Pancreas (tissue), 10 donors: ENCODE data around the gene HCLS1. TPM values are rescaled to one million over a fixed set of nuclear protein-coding genes. Genes with fewer than 3 reads are reported as not detected.
"Not testable (repeated sequence)": the region's sequence is repeated elsewhere in the genome, so short reads cannot be mapped to it uniquely, and the experiment has no call there.

ENCODE experiments used
- ATAC-seq, 4 donors: fragments of 200-7000 bp; cut with Tn5 transposase; one replicate each; pipeline versions ENCODE4 v1.8.0 to v1.9.1; 2020; ENCODE audit warnings: mild to moderate bottlenecking in 4 of 4, moderate library complexity in 4 of 4
- DNase-seq, 6 donors: peaks; one replicate each; pipeline ENCODE4 v3.0.0-alpha.2; 2020
- FAIRE-seq: peaks from 2 replicates; lab custom pipeline; 2012; peaks lifted over from hg19 to GRCh38; lab: Jason Lieb, UNC
- H3K27ac ChIP-seq, 4 donors: fragments of 200-600 bp; sonication (generic); 1 replicate in 3 of 4; 2 replicates in 1 of 4; pipeline versions ENCODE4 v1.5.0 to v1.8.0; 2020
- H3K27me3 ChIP-seq, 4 donors: fragments of 200-600 bp; one replicate each; pipeline ENCODE4 v1.8.0; 2021
- H3K36me3 ChIP-seq, 3 donors: fragments of 200-600 bp; sonication (generic) in 1 of 3; one replicate each; pipeline versions ENCODE4 v1.5.0 to v1.8.0; 2020 to 2021
- H3K4me1 ChIP-seq, 3 donors: fragments of 200-600 bp; one replicate each; pipeline ENCODE4 v1.8.0; 2021
- H3K4me3 ChIP-seq, 4 donors: fragments of 200-600 bp; sonication (generic) in 2 of 4; one replicate each; pipeline versions ENCODE4 v1.5.0 to v1.8.0; 2020 to 2021
- H3K9me3 ChIP-seq, 4 donors: fragments of 200-600 bp; one replicate each; pipeline ENCODE4 v1.8.0; 2021
- CTCF ChIP-seq, 4 donors: fragments of 200-600 bp; sonication (generic) in 3 of 4; IDR thresholded peaks; one replicate each; pipeline versions ENCODE4 v1.5.0 to v1.8.0; 2021; ENCODE audit warnings: antibody characterized with exemption in 4 of 4
- WGBS, 2 donors: extraction: QIAGEN DNeasy Blood & Tissue Kit; methylation state at CpG; one replicate each; pipeline ENCODE4 v1.1.7; 2013; 5-methylcytosine and 5-hydroxymethylcytosine counted together
- intact Hi-C, 3 donors: fragments of 100-400 bp; cut with DNase I; formaldehyde crosslinking; loops; one replicate each; pipeline versions ENCODE4 v1.11.1 to v1.14.2; 2022
- polyA plus RNA-seq, 2 donors: library from polyadenylated mRNA; stranded (reverse); fragments of 200-250 nt; gene quantifications; one replicate each; pipeline ENCODE4 v1.2.3, GENCODE V29; 2013
- total RNA-seq, 6 donors: library from RNA; stranded (reverse); fragmentation: NEBNext Ultra II Directional in 4 of 6; extraction: Animal tissue kit (Norgen Biotek cat#: 25700) in 4 of 6; gene quantifications; one replicate each; pipeline versions ENCODE4 v1.2.1 to v1.2.4, GENCODE V29; 2021 to 2023
- donor health status: healthy with polysubstance abuse.
- donor health status: DM: no; HTN: no; CAD: no; lungs with moderate emphysema.
- donor health status: DM: no; HTN: no; CAD: no.
- donor health status: control.
- donor health status: control.
- donor health status: Bipolar disorder and iron deficiency.
- donor health status: DM: yes; HTN: yes; CAD: no.
- donor health status: DM: no; HTN: no; CAD: no.
- donor health status: DM: no; HTN: no; CAD: no.
- donor health status: DM: yes; HTN: yes; CAD: no.

HCLS1 gene
- total and polyA plus RNA-seq, 8 donors: 1.3 to 28.3 (median 8.4) TPM

- Histone ChIP-seq H3K4me3 (no peak overlapping the region), H3K27ac (no peak overlapping the region), H3K9me3 (no peaks in the 10 kb centered on the region), H3K36me3 (peaks cover 6 to 31% (median 16%) of the 10 kb centered on the region in 3 donors), H3K27me3 (no peaks in the 10 kb centered on the region), H3K4me1 (no peaks in the 10 kb centered on the region)
- FAIRE-seq: no peak
- intact Hi-C loops: no loop called here
- TF ChIP-seq CTCF (IDR thresholded peaks at IDR 0.05): no peak
- ATAC-seq: no peak
- no peak for DNase-seq
- WGBS, 2 donors: 95 to 97% methylated on average over 2 of the region's 2 CpGs
These were observed 30.2 kb upstream of the HCLS1 start for GRCh38 chr3:121690777-121691405.

DNA sequence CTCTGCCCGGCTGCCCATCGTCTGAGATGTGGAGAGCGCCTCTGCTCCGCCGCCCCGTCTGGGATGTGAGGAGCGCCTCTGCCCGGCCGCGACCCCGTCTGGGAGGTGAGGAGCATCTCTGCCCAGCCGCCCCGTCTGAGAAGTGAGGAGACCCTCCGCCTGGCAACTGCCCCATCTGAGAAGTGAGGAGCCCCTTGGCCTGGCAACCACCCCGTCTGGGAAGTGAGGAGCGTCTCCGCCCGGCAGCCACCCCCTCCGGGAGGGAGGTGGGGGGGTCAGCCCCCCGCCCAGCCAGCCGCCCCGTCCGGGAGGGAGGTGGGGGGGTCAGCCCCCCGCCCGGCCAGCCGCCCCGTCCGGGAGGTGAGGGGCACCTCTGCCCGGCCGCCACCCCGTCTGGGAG lies 28.0 kb upstream of the HCLS1 start:
- H3K4me1 ChIP-seq, H3K4me3 ChIP-seq, FAIRE-seq, H3K9me3 ChIP-seq, H3K27ac ChIP-seq, intact Hi-C loops, ATAC-seq, H3K27me3 ChIP-seq: not testable (repeated sequence)
- 95 to 97% methylated on average over 28 to 31 of the region's 31 CpGs for WGBS, 2 donors
- peak in 1 of 6 donors; percentile 50 for DNase-seq
- peaks cover 6 to 37% (median 16%) of the 10 kb centered on the region in 3 donors for H3K36me3 ChIP-seq

DNA sequence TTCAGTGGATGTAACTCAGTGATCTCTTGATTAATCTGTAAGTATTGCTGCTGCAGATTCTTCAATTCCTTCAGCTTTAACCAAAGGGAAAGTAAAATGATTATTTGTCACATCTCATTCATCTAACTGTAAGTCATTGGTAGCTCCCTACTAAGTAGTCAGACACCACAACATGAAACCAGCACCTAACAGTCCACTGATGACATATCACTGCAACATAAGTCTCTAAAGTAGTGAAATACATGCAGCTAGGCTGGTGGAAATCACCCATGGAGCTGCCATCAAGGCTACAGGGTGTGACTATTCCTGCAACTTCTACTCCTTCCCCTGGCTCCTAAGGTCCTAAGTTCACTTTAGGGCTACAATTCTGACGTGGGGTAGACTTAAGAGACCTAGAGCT lies 21.1 kb upstream of the HCLS1 start:
- no peak overlapping the region for H3K4me3 ChIP-seq
- no peak for TF ChIP-seq CTCF (IDR thresholded peaks at IDR 0.05)
- ATAC-seq: no peak
- no peaks in the 10 kb centered on the region for H3K27me3 ChIP-seq
- no peak for DNase-seq
- H3K27ac ChIP-seq: no peak overlapping the region
- no peak for FAIRE-seq
- no peaks in the 10 kb centered on the region for H3K9me3 ChIP-seq
- peaks cover 4 to 36% (median 8%) of the 10 kb centered on the region in 3 donors for H3K36me3 ChIP-seq
- H3K4me1 ChIP-seq: no peaks in the 10 kb centered on the region
- intact Hi-C loops: no loop called here
- 95 to 97% methylated on average over 1 of the region's 1 CpG for WGBS, 2 donors

DNA sequence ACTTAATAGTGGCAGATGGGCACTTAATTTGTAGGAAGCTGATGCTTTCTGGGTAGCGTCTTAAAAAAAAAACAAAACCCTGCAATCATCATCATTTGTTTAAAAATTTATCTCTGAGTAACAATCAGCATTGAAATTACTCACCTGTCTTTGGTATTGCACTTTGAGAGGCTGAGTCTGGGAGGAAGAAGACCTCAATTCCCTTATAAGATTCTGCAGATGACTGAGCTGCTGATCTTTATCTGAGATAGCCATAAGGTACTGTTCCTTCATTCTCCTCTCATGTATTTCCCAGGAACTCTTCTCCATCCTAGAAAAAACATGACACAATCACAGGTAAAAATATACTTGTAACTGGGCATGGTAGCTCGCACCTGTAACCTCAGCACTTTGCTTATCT lies 16.4 kb upstream of the HCLS1 start:
- intact Hi-C loops: no loop called here
- no peak for TF ChIP-seq CTCF (IDR thresholded peaks at IDR 0.05)
- DNase-seq (no peak), ATAC-seq (no peak), FAIRE-seq (no peak)
- Histone ChIP-seq H3K4me3 (no peak overlapping the region), H3K36me3 (peaks cover 4 to 68% (median 22%) of the 10 kb centered on the region in 3 donors), H3K27ac (no peak overlapping the region), H3K9me3 (no peaks in the 10 kb centered on the region), H3K27me3 (no peaks in the 10 kb centered on the region), H3K4me1 (no peaks in the 10 kb centered on the region)
- WGBS, 2 donors: 88 to 92% methylated on average over 2 of the region's 2 CpGs

DNA sequence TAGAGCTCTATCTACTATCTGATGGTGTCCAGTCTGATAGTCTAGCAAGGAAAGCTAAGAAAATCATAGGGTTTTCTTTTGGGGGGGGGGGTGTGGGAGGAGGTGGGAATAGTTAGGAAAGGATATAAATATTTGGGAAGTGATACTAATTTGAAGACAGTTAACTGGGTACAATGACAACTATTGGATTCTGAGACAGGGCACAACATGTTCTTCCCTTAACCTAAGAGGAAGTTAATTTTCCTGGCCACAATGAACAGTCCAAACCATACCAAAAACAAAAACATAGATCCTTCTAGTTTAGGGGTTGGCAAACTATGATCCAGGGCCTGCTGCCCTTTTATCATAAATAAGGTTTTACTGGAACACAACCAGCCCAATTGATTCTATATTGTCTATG lies 10.0 kb upstream of the HCLS1 start:
- Histone ChIP-seq H3K4me1 (no peaks in the 10 kb centered on the region), H3K36me3 (peaks cover 1 to 61% (median 25%) of the 10 kb centered on the region in 3 donors), H3K27me3 (no peaks in the 10 kb centered on the region), H3K4me3 (no peak overlapping the region), H3K9me3 (no peaks in the 10 kb centered on the region), H3K27ac (no peak overlapping the region)
- peak in 1 of 4 donors; percentile 32 for ATAC-seq
- FAIRE-seq: no peak
- DNase-seq: no peak
- no peak for TF ChIP-seq CTCF (IDR thresholded peaks at IDR 0.05)
- intact Hi-C loops: no loop called here
